WTC11 (cell line): ENCODE measurements around the gene IGFBP4. TPM values are rescaled to one million over a fixed set of nuclear protein-coding genes. Genes with fewer than 3 reads are reported as not detected.

ENCODE experiments used
- ATAC-seq: fragments of 200-7000 bp; cut with Tn5 transposase; 2 replicates; pipeline ENCODE4 v1.10.0; 2021; ENCODE audit warnings: mild to moderate bottlenecking, moderate library complexity
- CTCF ChIA-PET: fragments of 300-600 bp; sonication (Branson Sonifier 250); formaldehyde crosslinking; loops from one replicate; lab custom pipeline; 2021; ENCODE audit warnings: antibody characterized with exemption; lab: Charles Lee
- POLR2A ChIA-PET: fragments of 350-600 bp; sonication (Branson Sonifier 250); formaldehyde crosslinking; loops from one replicate; lab custom pipeline; 2021; ENCODE audit warnings: antibody characterized with exemption; lab: Charles Lee
- DNase-seq: peaks from one replicate; pipeline ENCODE4 v3.0.0; 2021; ENCODE audit warnings: low spot score
- H3K27ac Mint-ChIP-seq: 2 replicates; pipeline ENCODE4 v1.8.0; 2021; ENCODE audit warnings: mixed read lengths
- H3K27me3 Mint-ChIP-seq: 2 replicates; pipeline ENCODE4 v1.8.0; 2021; ENCODE audit warnings: low read depth, mild to moderate bottlenecking, moderate library complexity, mixed read lengths
- H3K36me3 Mint-ChIP-seq: 2 replicates; pipeline ENCODE4 v1.8.0; 2021; ENCODE audit warnings: mixed read lengths
- H3K4me1 Mint-ChIP-seq: 2 replicates; pipeline ENCODE4 v1.8.0; 2022; ENCODE audit warnings: mixed read lengths
- H3K4me3 Mint-ChIP-seq: 2 replicates; pipeline ENCODE4 v1.8.0; 2021; ENCODE audit warnings: mild to moderate bottlenecking, moderate library complexity, mixed read lengths
- H3K9me3 Mint-ChIP-seq: 2 replicates; pipeline ENCODE4 v1.8.0; 2021; ENCODE audit warnings: mixed read lengths
- CREM ChIP-seq: sonication (generic); formaldehyde crosslinking; IDR thresholded peaks from 2 replicates; pipeline ENCODE4 v1.8.1; 2022; ENCODE audit warnings: mild to moderate bottlenecking, missing genetic modification reagents, moderate library complexity
- E2F4 ChIP-seq: sonication (generic); formaldehyde crosslinking; IDR thresholded peaks from 2 replicates; pipeline ENCODE4 v1.8.1; 2022; ENCODE audit warnings: low read depth, mild to moderate bottlenecking, moderate library complexity, missing genetic modification reagents, borderline replicate concordance
- E2F5 ChIP-seq: sonication (generic); formaldehyde crosslinking; IDR thresholded peaks from 2 replicates; pipeline ENCODE4 v1.8.1; 2022; ENCODE audit warnings: mild to moderate bottlenecking, moderate library complexity, missing genetic modification reagents
- EMX1 ChIP-seq: fragments of 250-450 bp; sonication (Bioruptor Pico); IDR thresholded peaks from 2 replicates; pipeline ENCODE4 v1.8.0; 2021; ENCODE audit warnings: mild to moderate bottlenecking
- FOXJ3 ChIP-seq: sonication (generic); formaldehyde crosslinking; IDR thresholded peaks from 2 replicates; pipeline ENCODE4 v1.9.0; 2021; ENCODE audit warnings: missing genetic modification reagents, mild to moderate bottlenecking, borderline replicate concordance
- FOXP4 ChIP-seq: sonication (generic); formaldehyde crosslinking; IDR thresholded peaks from 2 replicates; pipeline ENCODE4 v1.8.0; 2022; ENCODE audit warnings: mild to moderate bottlenecking, missing genetic modification reagents
- HMGXB4 ChIP-seq: sonication (generic); formaldehyde crosslinking; IDR thresholded peaks from 2 replicates; pipeline ENCODE4 v1.8.1; 2023; ENCODE audit warnings: mild to moderate bottlenecking, moderate library complexity, missing genetic modification reagents
- NFYB ChIP-seq: sonication (generic); formaldehyde crosslinking; conservative IDR thresholded peaks from 2 replicates; pipeline ENCODE4 v1.8.0; 2022; ENCODE audit warnings: low read depth, missing genetic modification reagents
- NR1H2 ChIP-seq: sonication (generic); formaldehyde crosslinking; IDR thresholded peaks from 2 replicates; pipeline ENCODE4 v1.9.0; 2021; ENCODE audit warnings: mild to moderate bottlenecking, moderate library complexity, missing genetic modification reagents
- NR3C1 ChIP-seq: sonication (generic); formaldehyde crosslinking; conservative IDR thresholded peaks from 2 replicates; pipeline ENCODE4 v1.8.1; 2023; ENCODE audit warnings: low read depth, mild to moderate bottlenecking, missing genetic modification reagents
- PRDM15 ChIP-seq: sonication (generic); formaldehyde crosslinking; IDR thresholded peaks from 2 replicates; pipeline ENCODE4 v1.8.0; 2022; ENCODE audit warnings: missing genetic modification reagents
- PREB ChIP-seq: sonication (generic); formaldehyde crosslinking; IDR thresholded peaks from 2 replicates; pipeline ENCODE4 v1.8.1; 2022; ENCODE audit warnings: mild to moderate bottlenecking, missing genetic modification reagents, moderate library complexity, borderline replicate concordance
- SMAD3 ChIP-seq: sonication (generic); formaldehyde crosslinking; IDR thresholded peaks from 2 replicates; pipeline ENCODE4 v1.8.0; 2022; ENCODE audit warnings: missing genetic modification reagents, mild to moderate bottlenecking, borderline replicate concordance
- SMAD4 ChIP-seq: sonication (generic); formaldehyde crosslinking; IDR thresholded peaks from 2 replicates; pipeline ENCODE4 v1.8.0; 2022; ENCODE audit warnings: mild to moderate bottlenecking, missing genetic modification reagents
- STAT6 ChIP-seq: sonication (generic); formaldehyde crosslinking; conservative IDR thresholded peaks from 2 replicates; pipeline ENCODE4 v1.8.1; 2023; ENCODE audit warnings: mild to moderate bottlenecking, low read depth, missing genetic modification reagents, moderate library complexity
- ZNF138 ChIP-seq: sonication (generic); formaldehyde crosslinking; conservative IDR thresholded peaks from 2 replicates; pipeline ENCODE4 v1.8.1; 2022; ENCODE audit warnings: mild to moderate bottlenecking, moderate library complexity, missing genetic modification reagents
- ZNF232 ChIP-seq: sonication (generic); formaldehyde crosslinking; IDR thresholded peaks from 2 replicates; pipeline ENCODE4 v1.8.0; 2022; ENCODE audit warnings: mild to moderate bottlenecking, missing genetic modification reagents
- ZNF281 ChIP-seq: sonication (generic); formaldehyde crosslinking; IDR thresholded peaks from 2 replicates; pipeline ENCODE4 v1.8.0; 2023; ENCODE audit warnings: mild to moderate bottlenecking, missing genetic modification reagents
- ZNF512 ChIP-seq: sonication (generic); formaldehyde crosslinking; IDR thresholded peaks from 2 replicates; pipeline ENCODE4 v1.8.1; 2022; ENCODE audit warnings: missing genetic modification reagents, borderline replicate concordance
- total RNA-seq: library from RNA; stranded (reverse); gene quantifications from 3 replicates; pipeline ENCODE4 v1.2.3, GENCODE V29; 2021

IGFBP4 gene
- total RNA-seq, 1 experiment from 2014 or later = 172 TPM

- ATAC-seq (no peak), DNase-seq (no peak)
- H3K36me3 Mint-ChIP-seq = no peaks in the 10 kb centered on the region
- peaks cover 50% of the 10 kb centered on the region for H3K4me1 Mint-ChIP-seq
- no peak overlapping the region for H3K4me3 Mint-ChIP-seq
- ChIA-PET POLR2A (interaction anchor here (2.3 kb wide), 1 partner anchor 7 kb away, joined by 10 read pairs; no protein-coding TSS in a partner anchor), CTCF (interaction anchor here (0.6 to 8.1 kb wide), 6 partner anchors 10 to 164 kb away, joined by 3 to 74 read pairs (median 4); no protein-coding TSS in a partner anchor)
- H3K9me3 Mint-ChIP-seq = no peaks in the 10 kb centered on the region
- H3K27me3 Mint-ChIP-seq = no peaks in the 10 kb centered on the region; the same call in 1 of the 2 replicates
- TF ChIP-seq E2F4 (CRISPR knock-in tag) (no peak), ZNF138 (CRISPR knock-in tag) (no peak), SMAD3 (CRISPR knock-in tag) (no peak), FOXJ3 (CRISPR knock-in tag) (no peak), PRDM15 (no peak), NR1H2 (CRISPR knock-in tag) (no peak), NFYB (CRISPR knock-in tag) (no peak), HMGXB4 (CRISPR knock-in tag) (no peak), EMX1 (CRISPR knock-in tag) (no peak), FOXP4 (no peak), STAT6 (CRISPR knock-in tag) (no peak), SMAD4 (CRISPR knock-in tag) (no peak), PREB (CRISPR knock-in tag) (no peak), ZNF232 (CRISPR knock-in tag) (no peak), ZNF512 (no peak), NR3C1 (no peak), ZNF281 (CRISPR knock-in tag) (no peak), CREM (CRISPR knock-in tag) (no peak), E2F5 (CRISPR knock-in tag) (no peak)
- TF ChIP-seq, all 79 proteins: peak for 0
- no peak overlapping the region for H3K27ac Mint-ChIP-seq
These were observed 54.4 kb downstream of the IGFBP4 start for GRCh38 chr17:40497695-40498094.
